ENCODE data around the gene KIAA1217.

- TF ChIP-seq CTCF (IDR thresholded peaks at IDR 0.05) (no peak), POLR2A (IDR thresholded peaks at IDR 0.05) (no peak)
Measured at GRCh38 chr10:24502801-24503460, 294.0 kb downstream of the KIAA1217 start.
